Activated naive CD4-positive, alpha-beta T cell treated with anti-CD3 and anti-CD28 coated beads, Interleukin-2, amount 10 ng/mL, durations not matched to agents 7 days and 5 days (primary cell): Measurements from ENCODE around the gene PRSS38.

Experiments used
- CTCF ChIA-PET: fragments of 350-600 bp; sonication (Branson Sonifier 250); formaldehyde crosslinking; loops from one replicate; lab custom pipeline; 2021; ENCODE audit warnings: antibody characterized with exemption; lab: Charles Lee
- DNase-seq: peaks from one replicate; pipeline ENCODE4 v3.0.0-alpha.2; 2020
- H3K27ac Mint-ChIP-seq: one replicate; pipeline ENCODE4 v1.8.0; 2021; ENCODE audit warnings: mild to moderate bottlenecking, moderate library complexity, mixed read lengths
- H3K27me3 Mint-ChIP-seq: one replicate; pipeline ENCODE4 v1.8.0; 2021; ENCODE audit warnings: mild to moderate bottlenecking, mixed read lengths
- H3K36me3 Mint-ChIP-seq: one replicate; pipeline ENCODE4 v1.8.0; 2021; ENCODE audit warnings: mixed read lengths
- H3K4me1 Mint-ChIP-seq: one replicate; pipeline ENCODE4 v1.8.0; 2021; ENCODE audit warnings: mixed read lengths
- H3K4me3 Mint-ChIP-seq: one replicate; pipeline ENCODE4 v1.8.0; 2021; ENCODE audit warnings: mild to moderate bottlenecking, moderate library complexity, mixed read lengths
- H3K9me3 Mint-ChIP-seq: one replicate; pipeline ENCODE4 v1.8.0; 2021; ENCODE audit warnings: mixed read lengths

Gene PRSS38

GRCh38 chr1:227893300-227893948, 77.9 kb downstream of the PRSS38 start:
- H3K27me3 Mint-ChIP-seq, result peaks cover 4% of the 10 kb centered on the region
- H3K4me1 Mint-ChIP-seq, result peaks cover 6% of the 10 kb centered on the region
- H3K9me3 Mint-ChIP-seq, result no peaks in the 10 kb centered on the region
- DNase-seq, result peak; percentile 19
- H3K27ac Mint-ChIP-seq, result no peak overlapping the region
- no peak overlapping the region for H3K4me3 Mint-ChIP-seq
- no peaks in the 10 kb centered on the region for H3K36me3 Mint-ChIP-seq
- CTCF ChIA-PET, result no interaction called here

GRCh38 chr1:227893949-227894721, 78.7 kb downstream of the PRSS38 start:
- no peak overlapping the region for H3K4me3 Mint-ChIP-seq
- DNase-seq, result peak; percentile 19
- CTCF ChIA-PET, result no interaction called here
- no peaks in the 10 kb centered on the region for H3K9me3 Mint-ChIP-seq
- no peak overlapping the region for H3K27ac Mint-ChIP-seq
- no peaks in the 10 kb centered on the region for H3K36me3 Mint-ChIP-seq
- peaks cover 4% of the 10 kb centered on the region for H3K27me3 Mint-ChIP-seq
- H3K4me1 Mint-ChIP-seq, result peaks cover 3% of the 10 kb centered on the region

DNA sequence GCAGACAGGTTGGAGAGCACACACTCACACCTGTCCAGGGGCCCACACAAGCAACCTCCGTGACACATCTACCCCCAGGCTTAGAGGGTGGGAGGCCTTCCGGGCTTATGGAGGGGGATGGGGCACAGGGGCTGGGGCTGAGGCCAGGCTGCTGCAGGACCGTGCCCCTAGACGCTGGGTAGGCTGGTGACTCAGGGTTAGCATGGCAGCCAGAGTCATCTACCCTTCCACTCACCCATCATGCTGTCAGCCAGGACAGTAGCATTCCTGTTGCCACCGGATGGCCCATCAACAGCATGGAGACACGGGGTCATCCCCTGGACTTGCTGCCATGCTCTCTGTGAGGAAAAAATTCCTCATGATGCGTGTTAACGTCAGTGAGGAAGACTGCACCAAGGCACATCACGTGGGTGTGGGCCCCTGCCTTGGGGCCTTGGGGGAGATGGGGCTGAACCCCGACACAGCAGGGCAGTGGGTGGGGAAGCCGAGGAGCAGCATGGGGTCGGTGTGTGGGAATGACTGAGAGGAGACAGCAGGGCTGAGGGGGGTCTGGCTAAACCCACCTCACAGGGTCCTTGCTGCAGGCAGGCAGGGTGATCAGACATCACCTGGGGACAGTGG, 79.5 kb downstream of the PRSS38 start:
- H3K4me3 Mint-ChIP-seq, result no peak overlapping the region
- no peak overlapping the region for H3K27ac Mint-ChIP-seq
- no peak for DNase-seq
- peaks cover 4% of the 10 kb centered on the region for H3K27me3 Mint-ChIP-seq
- CTCF ChIA-PET, result no interaction called here
- peaks cover 2% of the 10 kb centered on the region for H3K4me1 Mint-ChIP-seq
- no peaks in the 10 kb centered on the region for H3K9me3 Mint-ChIP-seq
- no peaks in the 10 kb centered on the region for H3K36me3 Mint-ChIP-seq
